Ishikawa (cell line): ENCODE measurements around the gene LSM10.

ENCODE experiments used
- EGR1 ChIP-seq: IDR thresholded peaks from 2 replicates; pipeline ENCODE4 v1.6.1; 2012
- EP300 ChIP-seq: IDR thresholded peaks from 2 replicates; pipeline ENCODE4 v1.6.1; 2012; ENCODE audit warnings: borderline replicate concordance
- MAX ChIP-seq: IDR thresholded peaks from 2 replicates; pipeline ENCODE4 v1.6.1; 2012
- NFIC ChIP-seq: IDR thresholded peaks from 2 replicates; pipeline ENCODE4 v1.6.1; 2012
- REST ChIP-seq: IDR thresholded peaks from 2 replicates; pipeline ENCODE4 v1.6.1; 2012; ENCODE audit warnings: low read depth, mild to moderate bottlenecking
- TEAD4 ChIP-seq: IDR thresholded peaks from 2 replicates; pipeline ENCODE4 v1.6.1; 2012
- USF1 ChIP-seq: IDR thresholded peaks from 2 replicates; pipeline ENCODE4 v1.6.1; 2012
- YY1 ChIP-seq: IDR thresholded peaks from 2 replicates; pipeline ENCODE4 v1.6.1; 2012; ENCODE audit warnings: low read depth
- ZBTB7A ChIP-seq: IDR thresholded peaks from 2 replicates; pipeline ENCODE4 v1.6.1; 2012; ENCODE audit warnings: low read depth

GRCh38 chr1:36367798-36368197, 29.9 kb downstream of the LSM10 start:
- TF ChIP-seq REST (no peak), ZBTB7A (no peak), USF1 (no peak), EP300 (no peak), YY1 (no peak), NFIC (no peak), EGR1 (no peak), TEAD4 (no peak), MAX (no peak)
